H1 (cell line): ENCODE results near the gene MAP3K3. TPM values are rescaled to one million over a fixed set of nuclear protein-coding genes. Genes with fewer than 3 reads are reported as not detected.

Experiments
- ASH2L ChIP-seq: fragments of 200-600, 300-600 bp; sonication (generic); IDR thresholded peaks from one replicate; pipeline ENCODE4 v1.7.1; 2017; ENCODE audit warnings: low read length
- ATF3 ChIP-seq: IDR thresholded peaks from 2 replicates; pipeline ENCODE4 v1.6.1; 2011; ENCODE audit warnings: low read depth, mild to moderate bottlenecking, low read length; ENCODE audit not compliant: insufficient read depth
- CHD2 ChIP-seq: IDR thresholded peaks from 2 replicates; pipeline ENCODE4 v1.6.1; 2012; ENCODE audit warnings: low read length, improper control_type of control experiment
- CTBP2 ChIP-seq: IDR thresholded peaks from 2 replicates; pipeline ENCODE4 v1.7.0; 2011; ENCODE audit warnings: borderline replicate concordance, mild to moderate bottlenecking, moderate library complexity, mixed read lengths, low read length; ENCODE audit not compliant: insufficient read depth, insufficient read length
- EZH2 ChIP-seq: fragments of 200-600 bp; sonication (generic); IDR thresholded peaks from 2 replicates; pipeline ENCODE4 v1.7.1; 2012; ENCODE audit warnings: low read depth, mild to moderate bottlenecking, moderate library complexity, low read length, inconsistent platforms; ENCODE audit not compliant: severe bottlenecking
- FOSL1 ChIP-seq: IDR thresholded peaks from 2 replicates; pipeline ENCODE4 v1.6.1; 2011; ENCODE audit warnings: mild to moderate bottlenecking, low read depth, low read length, moderate library complexity; ENCODE audit not compliant: insufficient read depth
- GABPA ChIP-seq: IDR thresholded peaks from 2 replicates; pipeline ENCODE4 v1.6.1; 2011; ENCODE audit warnings: mild to moderate bottlenecking, low read length, moderate library complexity, borderline replicate concordance; ENCODE audit not compliant: insufficient read depth
- GTF2F1 ChIP-seq: IDR thresholded peaks from 2 replicates; pipeline ENCODE4 v1.6.1; 2012; ENCODE audit warnings: low read depth, low read length, improper control_type of control experiment, borderline replicate concordance
- HDAC2 ChIP-seq, 2 experiments: fragments of 300-600 bp in 1 of 2; sonication (generic) in 1 of 2; IDR thresholded peaks; 2 replicates each; pipeline ENCODE4 v1.6.1; 2011 to 2012; ENCODE audit warnings: low read depth in 2 of 2, low read length in 2 of 2, mild to moderate bottlenecking in 2 of 2, moderate library complexity in 2 of 2, borderline replicate concordance in 1 of 2, inconsistent platforms in 1 of 2
- JUN ChIP-seq: IDR thresholded peaks from 2 replicates; pipeline ENCODE4 v1.6.1; 2011; ENCODE audit warnings: low read depth, mild to moderate bottlenecking, improper control_type of control experiment, low read length
- JUND ChIP-seq: IDR thresholded peaks from 2 replicates; pipeline ENCODE4 v1.6.1; 2011; ENCODE audit warnings: mild to moderate bottlenecking, improper control_type of control experiment, low read length
- KDM1A ChIP-seq: fragments of 200-600, 300-600 bp; sonication (generic); IDR thresholded peaks from 2 replicates; pipeline ENCODE4 v1.7.1; 2016; ENCODE audit warnings: mild to moderate bottlenecking, low read length, borderline replicate concordance
- KDM4A ChIP-seq: IDR thresholded peaks from one replicate; pipeline ENCODE4 v1.7.1; 2012; ENCODE audit warnings: low read depth, mild to moderate bottlenecking, moderate library complexity, low read length, inconsistent platforms; ENCODE audit not compliant: severe bottlenecking
- MAX ChIP-seq: IDR thresholded peaks from 2 replicates; pipeline ENCODE4 v1.6.1; 2012; ENCODE audit warnings: inconsistent platforms
- POLR2A ChIP-seq, 2 experiments: IDR thresholded peaks; 1 replicate in 1 of 2; 2 replicates in 1 of 2; pipeline ENCODE4 v1.6.1; 2011; ENCODE audit warnings: low read depth in 2 of 2, low read length in 2 of 2, mild to moderate bottlenecking in 2 of 2; ENCODE audit errors: control extremely low read depth in 1 of 2
- POLR2AphosphoS5 ChIP-seq: IDR thresholded peaks from 2 replicates; pipeline ENCODE4 v1.6.1; 2011; ENCODE audit warnings: low read depth, low read length
- RNF2 ChIP-seq: fragments of 200-900, 300-1000 bp; sonication (generic); IDR thresholded peaks from 2 replicates; pipeline ENCODE4 v1.7.1; 2016; ENCODE audit warnings: borderline replicate concordance, low read depth, mild to moderate bottlenecking, antibody characterized with exemption, low read length; ENCODE audit not compliant: poor library complexity, severe bottlenecking; ENCODE audit errors: missing control alignments
- SIN3A ChIP-seq, 2 experiments: IDR thresholded peaks in 1 of 2; conservative IDR thresholded peaks in 1 of 2; 2 replicates each; pipeline ENCODE4 v1.6.1; 2011 to 2012; ENCODE audit warnings: low read length in 2 of 2, improper control_type of control experiment in 1 of 2, low read depth in 1 of 2, mild to moderate bottlenecking in 1 of 2
- SP2 ChIP-seq: IDR thresholded peaks from 2 replicates; pipeline ENCODE4 v1.6.1; 2012; ENCODE audit warnings: mild to moderate bottlenecking, low read length, inconsistent platforms
- SP4 ChIP-seq: IDR thresholded peaks from 2 replicates; pipeline ENCODE4 v1.6.1; 2012; ENCODE audit warnings: low read length, inconsistent platforms
- TAF7 ChIP-seq: optimal IDR thresholded peaks from 2 replicates; pipeline ENCODE3; 2011; ENCODE audit warnings: low read depth, mild to moderate bottlenecking, inconsistent platforms, low read length, moderate library complexity, borderline replicate concordance
- YY1 ChIP-seq: IDR thresholded peaks from 2 replicates; pipeline ENCODE4 v1.6.1; 2011; ENCODE audit warnings: low read depth, mild to moderate bottlenecking, low read length
- polyA plus RNA-seq, 7 experiments: library from polyadenylated mRNA; depleted of rRNA in 3 of 7; stranded (reverse) in 5 of 7; unstranded in 2 of 7; fragments of >200 nt in 5 of 7; fragments of 200-250 nt in 2 of 7; gene quantifications; 1 replicate in 5 of 7; 2 replicates in 1 of 7; 4 replicates in 1 of 7; pipeline versions ENCODE4 v1.2.1 to v1.2.3, GENCODE V29; 2011 to 2013; ENCODE audit warnings: missing spikeins in 2 of 7, mixed read lengths in 2 of 7
- total RNA-seq: library from RNA; stranded (reverse); fragmentation: NEBNext Ultra II Directional; extraction: Animal tissue kit (Norgen Biotek cat#: 25700); gene quantifications from 2 replicates; pipeline ENCODE4 v1.2.1, GENCODE V29; 2021

MAP3K3 gene
- total and polyA plus RNA-seq, 2 of the 8 experiments (the other 6 are each of a cell fraction or from before 2014, with no cell fraction given): 10.3 to 21.0 TPM

- TF ChIP-seq ASH2L: peak; percentile 92
- TF ChIP-seq JUND: no peak
- TF ChIP-seq JUN: no peak
- no peak for TF ChIP-seq HDAC2 (IDR thresholded peaks at IDR 0.05; ENCODE audit: borderline replicate concordance in 1 of 2, low read depth in 2 of 2, low read length in 2 of 2)
- TF ChIP-seq CHD2: peak; percentile 74
- TF ChIP-seq GABPA: no peak
- peak; percentile 91 for TF ChIP-seq CTBP2
- TF ChIP-seq ATF3: no peak
- no peak for TF ChIP-seq RNF2
- TF ChIP-seq SIN3A (conservative IDR thresholded peaks at IDR 0.05 in 1 of 2, IDR thresholded peaks at IDR 0.05 in 1 of 2; ENCODE audit: low read depth in 1 of 2, low read length in 2 of 2): peak; percentile 7 to 65; a peak in 3 of 4 replicates
- peak; percentile 67 for TF ChIP-seq SP4
- no peak for TF ChIP-seq EZH2
- TF ChIP-seq MAX: 0 out of 2 replicates have a peak, but pooled peaks have one; percentile 31
- no peak for TF ChIP-seq KDM1A
- TF ChIP-seq TAF7: peak; percentile 84
- peak; percentile 65 for TF ChIP-seq KDM4A
- peak; percentile 36; the same call in 1 of the 2 replicates for TF ChIP-seq YY1
- TF ChIP-seq SP2: peak; percentile 64
- TF ChIP-seq POLR2A (IDR thresholded peaks at IDR 0.05; ENCODE audit: control extremely low read depth in 1 of 2, low read depth in 2 of 2, low read length in 2 of 2): peak; percentile 58 to 95
- TF ChIP-seq POLR2AphosphoS5: peak; percentile 48
- 0 out of 2 replicates have a peak, but pooled peaks have one; percentile 46 for TF ChIP-seq GTF2F1
- TF ChIP-seq FOSL1: 0 out of 2 replicates have a peak, but pooled peaks have one; percentile 22
Observed at GRCh38 chr17:63621684-63622573, at the start of gene MAP3K3 (continued).
